GM19099 (cell line): ENCODE results near the gene TMC3.

Source experiments
- POLR2A ChIP-seq: IDR thresholded peaks from 3 replicates; pipeline ENCODE4 v1.6.1; 2011; ENCODE audit warnings: low read depth; ENCODE audit not compliant: insufficient read length; ENCODE audit errors: extremely low read depth

TMC3 gene

DNA sequence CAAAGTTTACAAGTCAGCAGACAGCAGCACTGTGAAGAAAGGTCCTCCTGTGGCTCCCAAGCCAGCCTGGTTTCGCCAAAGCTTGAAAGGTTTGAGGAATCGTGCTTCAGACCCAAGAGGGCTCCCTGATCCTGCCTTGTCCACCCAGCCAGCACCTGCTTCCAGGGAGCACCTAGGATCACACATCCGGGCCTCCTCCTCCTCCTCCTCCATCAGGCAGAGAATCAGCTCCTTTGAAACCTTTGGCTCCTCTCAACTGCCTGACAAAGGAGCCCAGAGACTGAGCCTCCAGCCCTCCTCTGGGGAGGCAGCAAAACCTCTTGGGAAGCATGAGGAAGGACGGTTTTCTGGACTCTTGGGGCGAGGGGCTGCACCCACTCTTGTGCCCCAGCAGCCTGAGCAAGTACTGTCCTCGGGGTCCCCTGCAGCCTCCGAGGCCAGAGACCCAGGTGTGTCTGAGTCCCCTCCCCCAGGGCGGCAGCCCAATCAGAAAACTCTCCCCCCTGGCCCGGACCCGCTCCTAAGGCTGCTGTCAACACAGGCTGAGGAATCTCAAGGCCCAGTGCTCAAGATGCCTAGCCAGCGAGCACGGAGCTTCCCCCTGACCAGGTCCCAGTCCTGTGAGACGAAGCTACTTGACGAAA, 74.3 kb downstream of the TMC3 start:
- TF ChIP-seq POLR2A: no peak

DNA sequence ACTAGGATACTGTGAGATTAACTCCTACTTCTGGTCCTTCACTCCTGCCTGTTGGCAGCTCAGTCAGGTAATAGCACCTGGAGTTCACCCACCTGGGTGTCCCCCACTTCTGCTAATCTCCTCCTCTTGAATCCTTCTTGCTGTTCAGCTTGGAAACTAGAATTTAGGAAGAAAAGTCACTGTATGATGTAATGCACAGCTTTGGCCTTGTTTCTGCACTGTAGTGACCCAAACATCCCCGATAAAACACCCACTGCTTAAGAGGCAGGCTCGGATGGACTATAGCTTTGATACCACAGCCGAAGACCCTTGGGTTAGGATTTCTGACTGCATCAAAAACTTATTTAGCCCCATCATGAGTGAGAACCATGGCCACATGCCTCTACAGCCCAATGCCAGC, 74.9 kb downstream of the TMC3 start:
- TF ChIP-seq POLR2A: no peak

- TF ChIP-seq POLR2A: no peak
Measured at GRCh38 chr15:81298611-81299010, 75.4 kb downstream of the TMC3 start.

DNA sequence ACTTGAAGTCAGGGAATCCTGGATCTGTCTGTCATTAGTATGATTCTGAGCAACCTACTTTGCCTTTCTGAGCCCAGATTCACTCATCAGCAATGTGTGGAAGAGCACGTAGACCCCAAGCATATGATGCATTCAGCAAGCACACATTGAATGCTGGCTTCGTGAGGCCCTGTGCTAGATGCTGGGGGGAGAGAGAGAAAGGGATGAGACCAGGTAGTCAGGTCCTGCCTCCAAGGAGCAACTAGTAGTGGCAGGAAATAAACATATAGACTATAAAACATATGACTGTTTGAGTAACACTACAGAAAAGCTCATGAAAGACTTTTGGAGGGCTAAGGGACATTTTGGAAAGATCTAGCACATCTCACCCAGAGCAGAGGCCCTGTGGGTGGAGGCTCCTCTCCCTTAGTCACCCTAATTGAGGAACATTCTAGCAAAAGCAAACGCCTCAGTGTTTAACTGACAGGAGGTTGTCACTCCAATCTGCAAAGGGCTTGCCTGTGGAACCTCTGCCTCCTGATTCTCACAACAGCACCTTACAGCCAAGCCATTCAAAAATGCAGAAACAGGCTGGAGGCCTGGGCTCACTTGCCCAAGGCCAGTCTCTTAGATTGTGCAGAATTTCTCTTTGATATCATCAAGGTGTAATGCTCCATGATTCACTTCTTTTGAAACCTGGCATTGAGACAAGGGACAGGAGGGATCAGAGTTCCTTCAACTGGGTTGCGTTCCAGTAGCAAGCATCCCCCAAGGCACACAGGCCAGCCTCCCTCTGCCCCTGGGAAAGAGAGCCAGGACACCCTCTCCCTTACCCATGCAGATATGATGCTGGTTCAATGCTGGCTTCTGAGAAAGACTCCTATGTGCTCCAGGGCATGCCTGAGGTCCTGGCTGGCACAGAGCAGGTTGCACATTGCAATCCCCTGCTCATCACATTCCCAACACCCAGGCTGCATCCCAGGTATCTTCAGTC, 76.1 kb downstream of the TMC3 start:
- TF ChIP-seq POLR2A: no peak

DNA sequence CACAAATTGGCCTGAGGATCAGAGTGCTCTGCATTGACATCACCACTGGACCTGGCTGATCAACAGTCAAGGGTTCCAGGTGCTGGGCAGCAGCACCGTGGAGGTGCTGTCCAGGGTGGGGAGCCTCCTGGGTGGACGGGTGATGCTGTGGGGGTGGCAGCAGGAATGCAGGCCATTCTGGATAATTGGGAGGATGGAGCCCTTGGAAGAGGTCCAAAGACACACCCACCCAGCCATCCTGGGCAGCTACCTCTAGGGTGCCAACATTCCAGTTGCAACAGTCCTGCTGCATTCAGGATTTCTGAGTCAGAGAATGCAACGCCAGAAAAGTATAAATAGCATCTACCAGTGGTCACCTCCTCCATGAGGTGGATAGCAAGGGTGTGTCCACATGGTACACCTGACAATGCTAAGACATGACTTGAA, 76.9 kb downstream of the TMC3 start:
- TF ChIP-seq POLR2A: no peak

GRCh38 chr15:81296673-81297072, 77.3 kb downstream of the TMC3 start:
- TF ChIP-seq POLR2A: peak; percentile 62

DNA sequence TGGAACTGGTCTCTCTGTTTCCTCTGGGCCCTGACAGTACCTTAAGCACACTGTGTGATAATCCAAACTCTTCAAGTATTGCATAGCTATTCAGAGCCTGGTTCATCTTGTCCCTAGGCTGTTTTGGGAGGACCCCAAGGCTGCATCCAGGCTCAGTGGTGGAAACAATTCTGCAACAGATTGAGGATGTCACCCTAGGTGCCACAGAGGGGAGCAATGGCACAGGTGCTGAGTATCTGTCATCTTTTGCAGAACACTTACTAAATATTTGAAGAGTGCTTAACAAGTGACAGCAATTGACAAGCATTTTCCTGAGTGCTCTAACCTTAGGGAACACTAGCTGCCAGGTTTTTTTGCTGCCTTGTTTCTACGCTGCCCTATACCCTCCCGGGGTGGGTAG, 77.8 kb downstream of the TMC3 start:
- no peak for TF ChIP-seq POLR2A

GRCh38 chr15:81295486-81296121, 78.4 kb downstream of the TMC3 start:
- TF ChIP-seq POLR2A: no peak

- no peak for TF ChIP-seq POLR2A
Measured at GRCh38 chr15:81294516-81294880, 79.5 kb downstream of the TMC3 start.

- TF ChIP-seq POLR2A: peak; percentile 48
Measured at GRCh38 chr15:81293728-81294515, 80.1 kb downstream of the TMC3 start.

DNA sequence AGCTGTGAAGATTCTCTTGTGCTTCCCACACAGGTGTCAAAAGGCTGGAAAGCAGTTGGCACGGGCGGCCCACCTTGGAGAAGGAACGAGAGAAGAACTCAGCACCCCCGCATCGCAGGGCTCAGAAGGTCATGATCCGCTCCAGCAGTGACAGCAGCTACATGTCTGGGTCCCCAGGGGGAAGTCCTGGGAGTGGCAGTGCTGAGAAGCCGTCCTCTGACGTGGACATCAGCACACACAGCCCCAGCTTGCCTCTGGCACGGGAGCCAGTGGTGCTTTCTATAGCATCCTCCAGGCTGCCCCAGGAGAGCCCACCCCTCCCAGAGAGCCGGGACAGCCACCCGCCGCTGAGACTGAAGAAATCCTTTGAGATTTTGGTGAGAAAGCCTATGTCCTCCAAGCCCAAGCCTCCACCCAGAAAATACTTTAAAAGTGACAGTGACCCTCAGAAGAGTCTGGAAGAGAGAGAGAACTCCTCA, 81.5 kb downstream of the TMC3 start:
- peak; percentile 61 for TF ChIP-seq POLR2A

- no peak for TF ChIP-seq POLR2A
Measured at GRCh38 chr15:81291916-81292522, 82.0 kb downstream of the TMC3 start.

DNA sequence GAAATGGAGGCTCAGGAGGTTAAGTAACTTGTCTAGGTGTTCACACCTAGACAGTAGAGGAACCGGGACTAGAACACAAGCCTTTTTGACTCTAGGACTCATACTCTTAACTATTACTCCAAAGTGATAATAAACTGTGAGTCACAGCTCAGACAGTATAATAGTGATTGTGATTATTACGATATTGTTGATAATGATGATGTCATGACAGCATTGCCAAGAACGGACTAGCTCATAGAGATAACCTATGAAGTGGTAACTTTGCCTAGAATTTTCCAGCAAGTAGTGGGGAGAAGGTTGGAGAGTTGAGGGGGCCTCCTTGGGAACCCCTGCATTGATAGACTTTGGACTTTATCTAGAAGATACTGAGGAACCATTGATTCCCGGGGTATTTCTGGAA, 84.1 kb downstream of the TMC3 start:
- TF ChIP-seq POLR2A: no peak

DNA sequence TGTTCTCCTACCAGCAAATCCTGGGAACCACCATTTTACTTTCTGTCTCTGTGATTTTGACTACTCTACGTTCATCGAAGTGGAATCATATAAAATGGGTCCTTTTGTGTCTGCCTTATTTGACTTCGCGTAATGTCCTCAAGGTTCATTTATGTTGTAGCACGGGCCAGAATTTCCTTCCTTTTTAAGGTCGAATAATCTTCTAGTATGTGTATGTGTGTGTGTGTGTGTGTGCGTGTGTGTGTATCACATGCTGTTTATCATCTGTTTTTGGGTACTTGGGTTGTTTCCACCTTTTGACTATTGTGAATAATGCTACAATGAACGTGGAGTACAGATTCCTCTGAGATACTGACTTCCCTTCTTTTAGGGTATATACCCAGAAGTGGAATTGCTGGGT, 85.4 kb downstream of the TMC3 start:
- TF ChIP-seq POLR2A: no peak
